Kidney capillary endothelial cell (primary cell): ENCODE results near the gene GCFC2.
A peak's percentile ranks its signal among the peaks of the same experiment; 100 is the strongest.
"Not testable (repeated sequence)": the region's sequence is repeated elsewhere in the genome, so short reads cannot be mapped to it uniquely, and the experiment has no call there.

Source experiments
- DNase-seq: peaks from one replicate; pipeline ENCODE4 v3.0.0-alpha.2; 2018; ENCODE audit warnings: low spot score

Gene GCFC2

GRCh38 chr2:75710577-75711253 lies at the start of gene GCFC2:
Gene GCFC2 (minus strand): TSS chr2:75710915. CDS start chr2:75710855, 60 bp downstream.
- peak; percentile 84 for DNase-seq

- DNase-seq = no peak
Observed at GRCh38 chr2:75752828-75753227, 42.1 kb upstream of the GCFC2 start.

- no peak for DNase-seq
Observed at GRCh38 chr2:75751824-75752468, 41.2 kb upstream of the GCFC2 start.

- DNase-seq = no peak
Observed at GRCh38 chr2:75751360-75751759, 40.6 kb upstream of the GCFC2 start.

GRCh38 chr2:75737961-75738360 lies 27.2 kb upstream of the GCFC2 start:
- DNase-seq = no peak

GRCh38 chr2:75736276-75736675 lies 25.6 kb upstream of the GCFC2 start:
- DNase-seq = no peak

GRCh38 chr2:75729861-75730260 lies 19.1 kb upstream of the GCFC2 start:
- DNase-seq = no peak

GRCh38 chr2:75728614-75729419 lies 18.1 kb upstream of the GCFC2 start:
- no peak for DNase-seq

GRCh38 chr2:75722687-75723086 lies 12.0 kb upstream of the GCFC2 start:
- DNase-seq = no peak

GRCh38 chr2:75720525-75720924 lies 9.8 kb upstream of the GCFC2 start:
- no peak for DNase-seq

- no peak for DNase-seq
Observed at GRCh38 chr2:75719616-75720015, 8.9 kb upstream of the GCFC2 start.

GRCh38 chr2:75716406-75716805 lies 5.7 kb upstream of the GCFC2 start:
- DNase-seq = no peak

GRCh38 chr2:75711590-75711989 lies 875 bp upstream of the GCFC2 start:
- DNase-seq = not testable (repeated sequence)

GRCh38 chr2:75710220-75710576 lies 517 bp downstream of the GCFC2 start:
- peak; percentile 41 for DNase-seq

- peak; percentile 10 for DNase-seq
Observed at GRCh38 chr2:75709297-75709696, 1.4 kb downstream of the GCFC2 start.

GRCh38 chr2:75707901-75708300 lies 2.8 kb downstream of the GCFC2 start:
- no peak for DNase-seq

- DNase-seq = no peak
Observed at GRCh38 chr2:75705921-75706320, 4.8 kb downstream of the GCFC2 start.

GRCh38 chr2:75703589-75704287 lies 7.0 kb downstream of the GCFC2 start:
- no peak for DNase-seq

GRCh38 chr2:75702593-75702992 lies 8.1 kb downstream of the GCFC2 start:
- DNase-seq = no peak

- no peak for DNase-seq
Observed at GRCh38 chr2:75698918-75699317, 11.8 kb downstream of the GCFC2 start.

- no peak for DNase-seq
Observed at GRCh38 chr2:75688196-75688595, 22.5 kb downstream of the GCFC2 start.

GRCh38 chr2:75683430-75683829 lies 27.3 kb downstream of the GCFC2 start:
- not testable (repeated sequence) for DNase-seq
